NOMO-1 treated with DMSO at 0.1 percent for 48 hours (cell line): ENCODE data around the gene PIAS4.
"Not testable (repeated sequence)": the region's sequence is repeated elsewhere in the genome, so short reads cannot be mapped to it uniquely, and the experiment has no call there.

Experiments
- DNase-seq: peaks from one replicate; lab custom pipeline; 2025; ENCODE audit not compliant: unreplicated experiment; lab: John Stamatoyannopoulos, UW

The PIAS4 gene, protein sequence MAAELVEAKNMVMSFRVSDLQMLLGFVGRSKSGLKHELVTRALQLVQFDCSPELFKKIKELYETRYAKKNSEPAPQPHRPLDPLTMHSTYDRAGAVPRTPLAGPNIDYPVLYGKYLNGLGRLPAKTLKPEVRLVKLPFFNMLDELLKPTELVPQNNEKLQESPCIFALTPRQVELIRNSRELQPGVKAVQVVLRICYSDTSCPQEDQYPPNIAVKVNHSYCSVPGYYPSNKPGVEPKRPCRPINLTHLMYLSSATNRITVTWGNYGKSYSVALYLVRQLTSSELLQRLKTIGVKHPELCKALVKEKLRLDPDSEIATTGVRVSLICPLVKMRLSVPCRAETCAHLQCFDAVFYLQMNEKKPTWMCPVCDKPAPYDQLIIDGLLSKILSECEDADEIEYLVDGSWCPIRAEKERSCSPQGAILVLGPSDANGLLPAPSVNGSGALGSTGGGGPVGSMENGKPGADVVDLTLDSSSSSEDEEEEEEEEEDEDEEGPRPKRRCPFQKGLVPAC

DNA sequence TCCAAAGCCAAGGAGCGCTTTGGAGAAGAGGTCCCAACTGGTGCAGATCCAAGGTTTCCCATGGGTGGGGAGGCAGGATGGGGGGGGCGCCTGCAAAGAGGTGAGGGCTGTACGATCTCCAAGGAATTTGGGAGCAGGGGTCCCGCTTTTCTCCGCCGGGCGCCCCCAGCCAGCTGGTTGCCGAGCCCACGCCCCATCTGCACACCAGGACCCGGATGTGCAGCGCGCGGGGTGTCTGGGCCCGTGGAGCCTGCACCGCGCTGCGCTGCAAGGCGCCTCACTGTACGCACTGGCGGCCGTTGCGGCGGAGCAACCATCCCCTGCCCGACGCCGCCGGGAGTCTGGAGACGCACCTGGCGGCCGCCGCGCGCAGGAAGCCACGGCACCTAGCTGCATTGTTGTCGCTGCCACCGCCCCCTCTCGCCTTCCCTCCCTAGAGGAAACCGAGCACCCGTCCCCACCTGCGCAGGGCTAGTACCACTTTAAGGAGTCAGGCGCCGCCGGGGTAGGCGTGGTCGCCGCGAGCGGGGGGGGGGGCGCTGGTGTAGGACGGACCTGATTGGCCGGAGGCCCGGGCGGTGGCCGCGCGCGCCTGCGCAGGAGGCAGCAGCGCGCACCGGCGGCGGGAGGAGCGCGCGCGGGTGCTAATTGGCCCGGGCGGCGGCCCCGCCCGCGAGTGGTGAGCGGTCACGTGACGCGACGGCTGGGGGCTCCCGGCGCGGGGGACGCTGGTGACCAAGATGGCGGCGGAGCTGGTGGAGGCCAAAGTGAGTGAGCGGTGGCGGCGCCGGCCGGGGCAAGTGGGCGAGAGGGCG, at the start of gene PIAS4:
Gene PIAS4, plus strand, starts transcription at position 716 of the 815 bp plus-strand sequence. Its CDS starts 25 bp downstream, at position 741.
- DNase-seq = peak; percentile 86

DNA sequence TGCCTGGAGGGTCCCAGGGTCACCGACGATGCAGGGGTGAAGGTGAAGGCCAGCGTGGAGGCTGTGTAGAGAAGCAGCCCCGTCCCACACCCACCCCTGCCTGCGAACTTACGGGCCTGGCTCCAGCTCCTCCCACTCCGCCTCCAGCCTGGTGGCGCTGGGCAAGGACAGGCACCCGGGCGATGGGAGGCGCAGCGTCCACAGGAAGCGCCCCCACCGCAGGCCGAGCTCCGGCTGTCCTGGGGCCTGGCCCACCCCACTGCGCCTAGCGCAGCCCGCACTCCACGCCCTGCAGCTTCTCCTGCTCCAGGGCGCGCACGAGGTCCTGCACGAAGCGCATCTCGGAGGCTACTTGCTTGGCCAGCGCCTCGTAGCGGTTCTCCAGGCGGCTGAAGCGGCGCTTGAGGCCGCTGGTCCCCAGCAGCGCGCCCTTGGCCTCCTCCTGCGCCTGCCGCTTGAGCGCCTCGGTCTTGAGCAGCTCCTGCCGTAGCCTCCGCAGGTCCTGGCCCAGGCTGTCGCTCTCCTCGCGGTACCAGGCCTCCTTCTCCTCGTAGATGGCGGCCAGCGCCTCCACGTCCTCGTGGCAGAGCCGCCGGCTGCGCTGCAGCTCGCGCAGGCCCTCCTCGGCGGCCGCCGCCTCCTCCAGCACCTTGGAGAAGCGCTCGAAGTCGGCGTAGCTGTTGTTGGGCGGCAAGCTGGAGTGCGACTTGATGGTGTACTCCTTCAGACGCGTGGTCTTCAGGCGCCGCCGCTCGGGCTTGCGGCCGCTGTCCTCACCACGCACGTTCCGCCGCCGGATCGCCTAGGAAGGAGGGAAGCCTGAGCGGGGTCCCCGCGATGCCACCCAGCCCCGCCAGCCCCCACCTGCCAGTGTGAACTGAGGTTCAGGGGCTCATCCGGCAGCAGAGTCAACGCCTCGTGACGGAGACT, 48.4 kb upstream of the PIAS4 start:
- DNase-seq = no peak

DNA sequence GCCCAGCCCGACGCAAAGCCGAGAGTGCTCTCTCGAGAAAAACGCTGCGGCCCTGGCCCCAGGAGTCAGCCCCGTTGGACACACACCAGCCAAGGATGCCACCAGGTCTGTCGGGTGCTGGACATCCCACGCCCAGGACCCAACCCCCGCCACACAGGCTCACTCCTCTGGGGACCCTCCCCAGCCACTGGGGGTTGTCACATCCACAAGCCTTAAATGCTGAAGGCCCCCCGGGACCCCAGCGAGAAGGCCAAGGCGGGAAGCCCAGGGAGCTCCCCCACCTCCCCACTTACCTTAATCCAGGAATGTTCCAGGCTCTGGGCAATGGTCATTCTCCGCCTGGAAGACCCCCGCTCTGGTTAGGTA, 47.8 kb upstream of the PIAS4 start:
- DNase-seq = no peak

DNA sequence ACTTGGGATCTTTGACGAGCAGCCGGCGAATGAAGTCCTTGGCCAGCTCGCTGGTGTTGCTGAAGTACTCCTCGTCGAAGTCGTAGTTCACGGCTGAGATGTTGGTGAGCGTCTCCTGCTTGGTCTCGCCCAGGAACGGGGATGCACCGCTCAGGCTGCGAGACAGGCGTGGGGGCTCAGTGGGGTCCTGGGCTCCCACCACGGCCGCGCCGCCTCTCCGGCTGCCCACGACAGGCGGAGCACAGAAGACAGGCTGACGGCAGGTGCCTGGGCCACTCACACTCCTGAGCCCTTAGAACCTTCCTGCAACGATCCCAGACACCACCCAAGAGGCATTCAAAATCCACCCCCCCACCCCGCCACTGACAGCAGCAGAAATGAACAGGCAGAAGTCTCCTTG, 46.5 kb upstream of the PIAS4 start:
- no peak for DNase-seq

DNA sequence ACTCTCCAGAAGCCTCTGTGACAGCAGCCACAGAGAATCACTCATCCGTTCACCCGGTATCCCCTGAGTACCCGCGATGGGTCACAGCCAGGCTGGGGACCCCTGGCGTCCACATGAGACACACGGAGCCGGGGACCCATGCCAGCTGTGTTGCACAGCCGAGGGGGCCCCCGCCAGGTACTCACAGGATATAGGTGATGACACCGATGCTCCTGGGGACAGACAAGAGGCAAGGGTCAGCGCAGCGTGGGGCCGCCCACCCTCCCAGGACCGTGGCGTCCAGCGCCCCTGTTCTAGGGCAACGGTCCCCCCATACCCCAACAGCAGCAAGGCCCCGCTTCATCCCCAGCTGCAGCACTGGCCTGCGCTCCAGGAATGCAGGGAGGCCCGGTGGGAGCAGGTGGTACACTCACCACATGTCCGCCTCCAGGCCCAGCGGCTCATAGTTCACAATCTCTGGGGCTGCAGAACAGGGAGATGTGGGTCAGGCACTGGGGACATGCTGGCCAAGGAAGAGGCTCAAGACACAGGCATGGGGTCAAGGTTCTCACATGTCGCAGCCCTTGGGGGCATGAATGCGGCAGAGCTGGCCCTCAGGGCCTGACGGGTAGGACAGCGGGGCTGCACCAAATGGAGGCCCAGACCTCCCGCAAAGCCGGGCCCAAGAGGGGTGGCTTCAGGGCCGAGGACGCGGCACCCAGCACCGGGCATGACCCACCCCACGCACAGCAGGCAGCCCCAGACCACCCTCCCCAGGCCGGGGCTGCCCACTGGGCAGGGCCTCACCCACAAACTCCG, 43.9 kb upstream of the PIAS4 start:
- no peak for DNase-seq

DNA sequence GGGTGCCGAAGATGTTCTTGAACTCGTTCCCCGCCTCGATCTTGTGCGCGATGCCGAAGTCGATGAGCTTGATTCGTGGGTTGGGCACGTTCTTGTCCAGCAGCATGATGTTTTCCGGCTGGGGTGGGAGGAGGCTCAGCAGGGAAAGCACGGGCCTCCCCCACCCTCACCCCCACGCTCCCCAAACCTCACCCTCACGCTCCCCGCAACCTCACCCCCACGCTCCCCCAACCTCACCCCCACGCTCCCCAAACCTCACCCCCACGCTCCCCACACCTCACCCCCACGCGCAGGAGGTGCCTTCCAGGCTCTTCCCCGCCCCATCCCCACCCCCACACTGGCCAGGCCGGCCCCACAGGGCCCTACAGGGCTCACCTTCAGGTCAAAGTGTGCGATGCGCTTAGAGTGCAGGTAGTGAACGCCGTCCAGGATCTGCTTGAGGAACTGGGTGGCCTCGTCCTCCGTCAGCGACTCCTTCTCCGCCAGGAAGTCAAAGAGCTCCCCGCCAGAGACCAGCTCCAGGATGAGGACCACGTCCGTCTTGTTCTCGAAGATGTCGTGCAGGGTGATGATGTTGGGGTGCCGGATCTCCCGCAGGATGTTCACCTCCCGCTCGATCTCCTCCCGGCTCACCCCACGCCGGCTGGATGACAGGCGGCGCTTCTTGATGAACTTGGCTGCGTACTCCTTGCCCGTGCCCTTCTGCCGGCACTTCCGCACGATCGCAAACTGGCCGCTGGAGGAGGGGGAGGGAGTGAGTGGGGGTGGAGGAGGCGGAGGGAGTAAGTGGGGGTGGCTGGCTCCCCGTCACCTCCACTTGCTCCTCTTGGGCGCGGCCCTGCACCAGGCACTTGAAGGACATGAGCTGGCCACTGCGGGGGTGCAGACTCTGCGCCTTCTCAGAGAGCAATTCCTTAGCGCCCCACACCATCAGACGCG, 43.0 kb upstream of the PIAS4 start:
- no peak for DNase-seq

DNA sequence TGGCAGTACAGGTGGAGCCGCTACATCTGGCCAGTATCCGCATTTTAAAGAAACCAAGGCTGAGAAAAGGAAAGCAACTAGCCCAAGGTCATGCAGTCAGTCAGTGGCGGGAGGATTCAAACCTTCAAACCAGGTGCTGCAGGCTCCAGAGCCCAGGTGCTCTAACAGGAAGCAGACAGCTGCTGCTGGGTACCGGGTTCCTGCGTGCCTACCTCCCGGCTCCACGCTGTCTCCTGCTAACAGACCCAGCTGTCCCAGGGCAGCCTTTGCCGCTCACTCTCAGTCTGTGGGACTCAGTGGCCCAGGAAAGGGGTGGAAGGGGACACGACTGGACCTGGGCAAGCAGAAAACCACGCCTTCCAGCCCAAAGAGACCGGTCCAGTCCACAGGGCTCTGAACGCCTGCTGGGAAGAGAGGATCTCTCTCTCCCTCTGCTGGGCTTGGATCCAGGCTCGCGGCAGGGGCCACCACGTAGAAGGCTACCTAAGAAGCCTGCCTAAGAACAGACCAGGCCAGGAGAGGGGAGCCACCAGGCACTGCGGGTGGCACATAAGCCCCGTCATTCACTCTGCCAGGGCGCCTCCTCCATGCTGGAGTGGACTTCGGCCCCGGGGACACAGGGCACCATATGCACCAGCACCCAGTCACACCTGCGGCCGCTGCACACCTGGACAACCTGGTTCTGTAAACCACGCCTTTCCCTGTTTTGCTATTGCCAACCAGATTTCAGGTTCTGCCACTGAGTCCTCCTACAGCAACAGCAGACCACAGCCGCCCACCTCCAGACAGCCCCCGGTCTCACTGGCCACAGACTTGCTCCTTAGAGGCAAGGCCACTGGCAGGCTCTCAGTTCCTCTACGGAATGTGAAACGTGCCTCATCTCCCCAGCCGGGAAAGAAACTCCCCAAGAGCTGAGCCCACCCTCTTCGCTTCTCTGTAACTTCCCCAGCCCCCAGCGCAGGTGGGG, 41.2 kb upstream of the PIAS4 start:
- DNase-seq = no peak

DNA sequence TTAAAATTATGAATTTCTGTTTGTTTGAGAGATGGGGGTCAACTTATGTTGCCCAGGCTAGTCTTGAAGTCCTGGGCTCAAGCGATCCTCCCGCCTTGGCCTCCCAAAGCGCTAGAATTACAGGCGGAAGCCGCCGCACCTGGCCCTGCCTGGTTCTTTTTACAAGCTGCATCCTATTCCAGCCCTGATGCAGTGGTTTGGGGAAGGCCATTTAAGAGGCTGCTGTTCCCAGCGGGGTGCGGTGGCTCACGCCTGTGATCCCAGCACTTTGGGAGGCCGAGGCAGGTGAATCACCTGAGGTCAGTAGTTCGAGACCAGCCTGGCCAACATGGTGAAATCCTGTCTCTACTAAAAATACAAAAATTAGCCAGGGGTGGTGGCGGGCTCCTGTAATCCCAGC, 39.6 kb upstream of the PIAS4 start:
- not testable (repeated sequence) for DNase-seq

DNA sequence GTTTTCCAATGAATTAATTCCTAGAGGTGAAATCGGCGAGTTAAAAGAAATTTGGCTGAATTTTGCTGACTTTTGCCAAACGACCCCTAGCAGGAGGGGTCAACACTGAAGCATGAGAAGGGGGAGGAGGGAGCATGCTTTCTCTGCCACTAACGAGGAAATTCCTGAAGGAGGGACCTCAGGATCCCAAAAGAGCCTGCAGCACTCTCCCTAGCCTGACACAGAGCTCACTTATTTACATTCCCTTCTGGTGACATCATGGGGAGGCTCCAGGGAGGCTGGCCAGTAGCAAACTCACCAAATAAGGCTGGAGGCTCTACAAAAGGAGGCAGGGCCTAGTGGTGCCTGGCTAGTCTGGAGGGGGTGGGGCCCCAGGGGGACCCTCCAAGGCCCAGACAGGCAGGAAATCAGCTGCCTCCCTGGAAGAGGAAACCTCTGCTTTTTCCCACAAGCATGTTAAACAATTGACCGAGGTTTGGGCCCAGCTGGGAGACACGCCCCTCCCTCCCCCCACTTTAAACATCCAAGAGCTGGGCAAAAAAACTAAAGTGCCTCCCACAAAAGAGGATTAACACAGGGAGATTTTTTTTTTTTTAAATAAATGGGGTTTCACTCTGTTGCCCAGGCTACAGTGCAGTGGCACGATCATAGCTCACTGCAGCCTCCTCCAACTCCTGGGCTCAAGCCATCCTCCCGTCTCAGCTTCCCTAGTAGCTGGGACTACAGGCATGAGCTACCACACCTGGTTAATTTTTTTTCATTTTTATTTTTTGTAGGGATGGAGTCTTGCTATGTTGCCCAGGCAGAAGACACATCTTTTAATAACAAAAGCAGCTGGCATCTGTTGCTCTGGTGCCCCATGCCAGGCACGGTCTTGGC, 38.7 kb upstream of the PIAS4 start:
- no peak for DNase-seq

DNA sequence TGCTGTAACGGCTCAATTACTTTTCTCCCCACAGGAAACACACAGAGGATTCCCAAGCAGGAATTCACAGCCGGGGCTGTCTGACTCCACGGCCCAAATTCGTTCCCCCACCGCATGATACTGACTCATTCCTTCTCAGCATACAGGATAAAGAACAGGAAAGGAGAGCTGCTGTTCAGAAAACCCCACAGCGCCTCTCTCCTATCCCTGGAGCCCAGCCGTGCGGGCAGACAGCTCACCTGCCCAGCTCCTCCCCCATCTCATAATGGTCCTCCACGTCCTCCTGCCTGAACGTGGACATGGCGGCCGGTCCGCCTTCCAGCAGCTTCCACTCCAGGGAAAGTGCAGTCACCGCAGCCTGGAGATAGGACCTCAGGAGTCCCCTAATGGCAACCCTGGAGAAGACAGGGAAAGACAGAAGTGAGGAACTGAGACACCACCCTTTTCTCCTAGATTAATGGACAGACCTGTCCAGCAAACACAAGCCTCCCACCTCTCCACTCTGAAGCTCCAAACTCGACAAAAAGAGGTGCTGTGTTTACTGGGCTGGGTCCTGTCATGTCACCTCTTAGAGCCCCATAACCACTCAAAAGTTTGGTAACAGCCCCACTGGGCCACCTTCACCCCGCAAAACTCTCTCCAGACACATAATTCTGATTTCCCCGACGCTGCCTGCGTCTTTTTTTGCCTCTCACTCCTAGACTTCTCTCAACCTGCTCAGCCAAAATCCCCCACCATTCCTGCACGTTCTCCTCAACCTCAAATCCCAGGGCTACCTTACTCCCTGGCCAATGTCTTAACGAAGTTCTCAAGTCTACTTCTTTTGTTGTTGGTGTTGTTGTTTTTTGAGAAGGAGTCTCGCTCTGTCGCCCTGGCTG, 37.9 kb upstream of the PIAS4 start:
- no peak for DNase-seq

DNA sequence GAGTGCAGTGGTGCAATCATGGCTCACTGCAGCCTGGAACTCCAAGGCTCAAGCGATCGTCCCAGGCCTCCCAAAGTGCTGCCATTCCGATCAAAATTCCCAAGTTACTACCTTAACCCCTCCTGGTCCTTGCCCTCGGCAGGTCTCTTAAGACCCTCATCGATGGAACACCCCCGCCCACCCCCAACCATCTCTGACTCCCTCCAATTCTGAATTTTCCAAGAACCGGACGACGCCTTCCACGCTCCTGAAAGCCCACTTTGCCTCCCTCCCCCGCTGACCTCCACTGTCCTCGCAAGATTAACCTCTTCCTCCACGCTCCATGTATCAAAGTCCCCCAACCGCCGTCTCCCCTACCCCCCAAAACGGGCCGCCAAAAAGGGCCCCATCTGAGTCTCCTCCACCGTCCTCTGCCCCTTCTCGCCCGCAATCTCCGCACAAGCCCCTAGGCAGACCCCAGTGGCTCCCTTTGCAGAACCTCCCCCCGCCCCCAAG, 37.2 kb upstream of the PIAS4 start:
- DNase-seq = no peak

DNA sequence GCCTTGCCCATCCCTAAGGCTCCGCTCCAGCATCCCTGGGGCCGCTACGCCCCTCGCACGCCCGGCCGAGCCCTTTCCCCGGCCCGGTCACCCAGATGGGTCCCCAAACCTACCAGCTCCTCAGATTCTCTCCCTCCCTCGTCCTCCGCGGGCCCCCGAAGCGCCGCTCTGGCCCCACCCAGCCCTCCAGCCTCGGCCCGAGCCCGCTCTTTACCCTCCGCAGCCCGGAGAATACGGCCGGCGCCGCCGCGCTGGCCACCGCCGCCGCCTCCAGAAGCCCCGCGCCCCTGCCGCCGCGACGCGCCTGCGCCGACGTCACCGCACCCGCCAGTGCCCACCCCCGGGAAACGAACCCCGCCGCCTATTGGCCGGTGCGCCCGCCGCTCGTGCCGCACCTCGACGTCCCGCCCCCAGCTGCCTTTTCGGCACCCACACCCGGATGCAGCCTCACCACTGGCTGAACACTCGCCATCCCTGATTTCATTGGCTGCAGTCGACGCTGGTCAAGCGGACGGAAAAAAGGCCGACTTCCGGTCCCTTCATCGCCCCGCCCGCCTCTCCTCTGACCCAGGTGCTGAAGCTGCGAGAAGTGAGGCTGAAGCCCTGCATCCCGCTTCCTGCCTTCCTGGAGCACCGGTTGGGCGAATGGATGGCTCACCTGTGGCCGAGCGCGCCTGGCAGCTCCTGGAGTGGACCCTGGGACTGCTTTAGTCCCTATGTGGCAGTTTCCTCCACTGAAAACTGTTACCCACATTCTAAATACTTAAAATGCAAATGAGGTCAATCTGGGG, 36.5 kb upstream of the PIAS4 start, which contains the start of gene DAPK3:
Gene DAPK3, minus strand, starts transcription at position 292 of the 791 bp plus-strand sequence. CDS start 1,364 bp downstream, outside the sequence.
- DNase-seq = peak; percentile 99

DNA sequence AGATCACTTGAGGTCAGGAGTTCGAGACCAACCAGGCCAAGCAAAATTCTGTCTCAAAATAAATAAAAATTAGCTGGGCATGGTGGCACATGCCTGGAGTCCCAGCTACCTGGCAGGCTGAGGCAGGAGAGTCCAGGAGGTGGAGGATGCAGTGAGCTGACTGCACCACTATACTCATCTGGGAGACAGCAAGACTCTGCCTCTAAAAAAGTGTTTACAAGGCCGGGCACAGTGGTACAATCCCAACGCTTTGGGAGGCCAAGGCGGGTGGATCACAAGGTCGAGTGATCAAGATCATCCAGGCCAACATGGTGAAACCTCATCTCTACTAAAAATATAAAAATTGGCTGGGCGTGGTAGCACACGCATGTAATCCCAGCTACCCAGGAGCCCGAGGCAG, 32.4 kb upstream of the PIAS4 start:
- no peak for DNase-seq

DNA sequence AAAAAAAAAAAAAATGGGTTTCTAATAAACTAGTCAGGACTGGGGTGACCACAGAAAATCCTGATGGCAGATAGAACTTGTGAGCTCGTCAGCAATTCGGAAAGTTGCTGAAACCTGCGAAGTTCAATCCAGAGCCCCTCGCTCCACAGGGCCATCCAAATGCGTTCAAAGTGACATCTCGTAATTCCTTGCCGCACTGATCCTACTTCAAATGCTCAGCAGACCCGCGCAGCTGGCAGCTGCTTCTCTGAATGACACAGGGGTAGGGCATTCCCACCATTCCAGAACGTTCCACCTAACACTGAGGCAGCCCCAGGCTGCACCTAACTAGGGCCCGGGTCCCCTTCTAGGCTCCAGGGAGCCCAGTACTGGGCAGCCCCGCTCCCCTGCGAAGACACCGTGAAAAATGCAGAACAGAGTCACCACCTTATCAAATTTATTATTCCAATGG, 31.9 kb upstream of the PIAS4 start:
- DNase-seq = no peak
